ENCODE data around the gene ADAMTS12. TPM values are rescaled to one million over a fixed set of nuclear protein-coding genes. Genes with fewer than 3 reads are reported as not detected.

The ADAMTS12 gene
- total RNA-seq, 2 experiments from 2014 or later: not detected

DNA sequence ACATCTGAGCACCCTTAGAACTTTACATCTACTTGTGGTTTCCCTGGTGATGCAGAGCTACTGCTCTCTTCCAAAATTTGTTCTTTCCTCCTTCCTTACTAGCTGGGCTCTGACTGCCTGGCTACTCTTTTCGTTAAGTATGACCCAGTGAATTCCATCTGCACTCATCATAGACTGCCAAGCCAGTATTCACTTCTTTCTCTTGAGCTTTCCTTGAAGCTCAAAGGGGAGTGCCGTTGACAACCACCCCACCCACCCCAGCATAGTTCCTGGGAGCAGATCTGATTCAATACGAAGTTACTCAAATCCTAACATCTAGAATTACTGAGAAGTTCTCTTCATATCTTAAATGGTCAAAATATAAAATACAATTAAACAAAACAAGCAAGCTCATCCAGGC, 190.5 kb downstream of the ADAMTS12 start:
- BruUV-seq (replicated peaks): no TSS peak
- H3K4me1 ChIP-seq (ENCODE audit: insufficient read depth, low read length, poor library complexity, severe bottlenecking): no peaks in the 10 kb centered on the region
- intact Hi-C loops (cut with micrococcal nuclease; ENCODE audit: unreplicated experiment): no loop called here

DNA sequence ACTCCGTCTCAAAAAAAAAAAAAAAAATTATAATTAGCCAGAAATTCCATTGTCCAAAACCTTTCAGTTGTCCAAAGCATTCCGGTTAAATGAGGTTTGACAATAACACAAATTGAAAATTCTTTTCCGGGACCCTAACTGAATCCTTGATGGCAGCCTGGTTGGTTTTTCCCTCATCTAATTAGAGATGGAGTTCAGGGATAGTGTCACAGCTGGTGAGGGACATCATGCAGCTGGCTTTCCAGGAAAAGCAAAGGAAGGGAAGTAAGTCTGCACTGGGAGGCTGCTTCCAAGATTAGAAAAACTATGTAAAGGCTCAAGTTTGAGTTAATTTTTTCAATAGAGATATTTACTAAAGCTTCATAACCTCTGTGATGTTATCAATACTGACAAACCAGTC, 195.4 kb downstream of the ADAMTS12 start:
- no peaks in the 10 kb centered on the region for H3K4me1 ChIP-seq (ENCODE audit: insufficient read depth, low read length, poor library complexity, severe bottlenecking)
- no peak overlapping the region for H3K4me3 ChIP-seq (ENCODE audit: low read depth, low read length, poor library complexity, severe bottlenecking)
- TF ChIP-seq EZH2phosphoT487 (IDR thresholded peaks at IDR 0.05; ENCODE audit: borderline replicate concordance, low read depth, low read length): no peak
- TF ChIP-seq CTCF (conservative IDR thresholded peaks at IDR 0.05; ENCODE audit: low read length): no peak
- no TSS peak for BruUV-seq (replicated peaks)
- no peak overlapping the region for H3K4me2 ChIP-seq (ENCODE audit: low read length)
- no peaks in the 10 kb centered on the region for H3K9me2 ChIP-seq (ENCODE audit: insufficient read depth, low read length)
- intact Hi-C loops (cut with micrococcal nuclease; ENCODE audit: unreplicated experiment): no loop called here
- H2AFZ ChIP-seq (ENCODE audit: low read length): no peak overlapping the region
- ChIA-PET CTCF (ENCODE audit: unreplicated experiment) (no interaction called here), POLR2A (no interaction called here)
- H3K27ac ChIP-seq (ENCODE audit: low read depth, low read length, poor library complexity, severe bottlenecking): no peak overlapping the region
- H3K79me2 ChIP-seq (ENCODE audit: insufficient read depth, low read depth, low read length): no peaks in the 10 kb centered on the region
- H4K20me1 ChIP-seq (ENCODE audit: insufficient read depth, low read length): no peaks in the 10 kb centered on the region
- no peaks in the 10 kb centered on the region for H3K36me3 ChIP-seq (ENCODE audit: insufficient read depth, low read length)
- no peak for DNase-seq (ENCODE audit: low spot score)
- no peaks in the 10 kb centered on the region for H3K9me3 ChIP-seq (ENCODE audit: low read length)

More for the DNA sequence above, 190.5 kb downstream of the ADAMTS12 start:
- Histone ChIP-seq H2AFZ (ENCODE audit: low read length) (no peak overlapping the region), H3K4me2 (ENCODE audit: low read length) (no peak overlapping the region), H3K27ac (ENCODE audit: low read depth, low read length, poor library complexity, severe bottlenecking) (no peak overlapping the region), H3K9me2 (ENCODE audit: insufficient read depth, low read length) (no peaks in the 10 kb centered on the region), H3K9me3 (ENCODE audit: low read length) (no peaks in the 10 kb centered on the region), H3K4me3 (ENCODE audit: low read depth, low read length, poor library complexity, severe bottlenecking) (no peak overlapping the region), H3K36me3 (ENCODE audit: insufficient read depth, low read length) (no peaks in the 10 kb centered on the region), H4K20me1 (ENCODE audit: insufficient read depth, low read length) (no peaks in the 10 kb centered on the region), H3K79me2 (ENCODE audit: insufficient read depth, low read depth, low read length) (no peaks in the 10 kb centered on the region)
- DNase-seq (ENCODE audit: low spot score): no peak
- TF ChIP-seq EZH2phosphoT487 (IDR thresholded peaks at IDR 0.05; ENCODE audit: borderline replicate concordance, low read depth, low read length): no peak
- TF ChIP-seq CTCF (conservative IDR thresholded peaks at IDR 0.05; ENCODE audit: low read length): no peak
- POLR2A ChIA-PET: interaction anchor here (0.6 to 0.8 kb wide), 2 partner anchors 28 to 100 kb away, joined by 3 read pairs; no protein-coding TSS in a partner anchor
- CTCF ChIA-PET (ENCODE audit: unreplicated experiment): no interaction called here

- ChIA-PET CTCF (ENCODE audit: unreplicated experiment) (no interaction called here), POLR2A (no interaction called here)
- Histone ChIP-seq H3K79me2 (ENCODE audit: insufficient read depth, low read depth, low read length) (no peaks in the 10 kb centered on the region), H3K4me3 (ENCODE audit: low read depth, low read length, poor library complexity, severe bottlenecking) (no peak overlapping the region), H2AFZ (ENCODE audit: low read length) (no peak overlapping the region), H3K4me2 (ENCODE audit: low read length) (no peak overlapping the region), H3K9me3 (ENCODE audit: low read length) (no peaks in the 10 kb centered on the region), H3K9me2 (ENCODE audit: insufficient read depth, low read length) (no peaks in the 10 kb centered on the region), H4K20me1 (ENCODE audit: insufficient read depth, low read length) (no peaks in the 10 kb centered on the region), H3K36me3 (ENCODE audit: insufficient read depth, low read length) (no peaks in the 10 kb centered on the region), H3K27ac (ENCODE audit: low read depth, low read length, poor library complexity, severe bottlenecking) (no peak overlapping the region), H3K4me1 (ENCODE audit: insufficient read depth, low read length, poor library complexity, severe bottlenecking) (no peaks in the 10 kb centered on the region)
- no peak for TF ChIP-seq CTCF (conservative IDR thresholded peaks at IDR 0.05; ENCODE audit: low read length)
- TF ChIP-seq EZH2phosphoT487 (IDR thresholded peaks at IDR 0.05; ENCODE audit: borderline replicate concordance, low read depth, low read length): no peak
- DNase-seq (ENCODE audit: low spot score): no peak
- intact Hi-C loops (cut with micrococcal nuclease; ENCODE audit: unreplicated experiment): no loop called here
- BruUV-seq (replicated peaks): no TSS peak
These were observed 198.8 kb downstream of the ADAMTS12 start for GRCh38 chr5:33692980-33693379.

Data from OCI-LY7 (cell line).